Stimulated activated CD8-positive, alpha-beta memory T cell treated with anti-CD3 and anti-CD28 coated beads, Interleukin-2, amount 100 ng/mL, for 1 hour (primary cell): ENCODE data around the gene STX19.
"Not testable (repeated sequence)": the region's sequence is repeated elsewhere in the genome, so short reads cannot be mapped to it uniquely, and the experiment has no call there.

Experiments used
- DNase-seq, 2 donors: peaks; one replicate each; pipeline ENCODE4 v3.0.0-alpha.2; 2020; ENCODE audit warnings: low read depth in 2 of 2

The STX19 gene

GRCh38 chr3:93973131-93974126 lies 55.0 kb downstream of the STX19 start, which contains the start of gene PROS1:
Gene PROS1 (minus strand): TSS chr3:93973896. CDS start chr3:93973749, 147 bp downstream.
- no peak for DNase-seq

GRCh38 chr3:93969997-93970396 lies 58.4 kb downstream of the STX19 start:
- DNase-seq: no peak

- no peak for DNase-seq
These were observed 59.0 kb downstream of the STX19 start for GRCh38 chr3:93969443-93969842.

- not testable (repeated sequence) for DNase-seq
These were observed 63.3 kb downstream of the STX19 start for GRCh38 chr3:93965106-93965505.
